Mesenteric fat pad (tissue), 1 donor: ENCODE data around the gene USP24. TPM values are rescaled to one million over a fixed set of nuclear protein-coding genes. Genes with fewer than 3 reads are reported as not detected.

Experiments
- DNase-seq: peaks from one replicate; pipeline ENCODE4 v3.0.0-alpha.2; 2020; ENCODE audit warnings: low spot score
- total RNA-seq: library from RNA; stranded (reverse); fragmentation: NEBNext Ultra II Directional; extraction: Animal tissue kit (Norgen Biotek cat#: 25700); gene quantifications from one replicate; pipeline ENCODE4 v1.2.1, GENCODE V29; 2021
- donor health status: DM: yes; HTN: yes; CAD: no.

Gene USP24
- total RNA-seq, 1 donor from 2014 or later: 59.8 TPM

GRCh38 chr1:55055951-55056631 is 159.1 kb downstream of the USP24 start:
- peak; percentile 82 for DNase-seq

DNA sequence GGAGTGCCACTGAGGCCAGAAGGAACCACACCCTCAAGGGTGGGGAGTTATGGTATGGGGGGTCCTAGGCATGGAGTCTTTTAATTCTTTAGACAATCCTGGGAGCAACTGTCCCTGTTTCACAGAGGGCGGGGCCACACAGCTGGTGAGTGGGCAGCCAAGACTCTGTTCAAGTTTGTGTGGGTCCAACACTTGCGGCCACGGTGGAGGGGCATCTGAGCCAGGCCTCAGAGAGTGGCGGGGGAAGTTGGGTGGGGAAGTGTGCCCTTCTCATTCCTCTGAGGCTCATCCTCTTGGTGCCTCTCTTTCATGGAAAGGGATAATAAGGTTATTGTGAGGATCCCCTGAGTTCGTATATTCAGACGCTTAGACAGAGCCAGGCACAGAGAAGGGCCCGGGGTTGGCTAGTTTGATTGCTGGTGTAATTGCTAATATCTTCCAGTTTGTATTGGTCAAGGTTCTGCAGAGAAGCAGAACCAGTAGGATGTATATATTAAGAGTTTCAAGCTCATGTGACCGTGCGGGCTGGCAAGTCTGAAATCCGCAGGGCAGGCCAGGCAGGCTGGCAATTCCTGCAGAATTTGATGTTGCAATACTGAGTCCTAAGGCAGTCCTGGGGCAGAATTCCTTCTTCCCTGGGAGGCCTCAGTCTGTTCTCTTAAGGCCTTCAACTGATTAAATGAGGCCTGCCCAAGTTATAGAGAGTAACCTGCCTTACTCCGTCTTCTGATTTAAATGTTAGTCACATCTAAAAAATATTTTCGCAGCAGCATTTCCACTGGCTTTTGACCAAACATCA is 159.9 kb downstream of the USP24 start:
- peak; percentile 60 for DNase-seq

DNA sequence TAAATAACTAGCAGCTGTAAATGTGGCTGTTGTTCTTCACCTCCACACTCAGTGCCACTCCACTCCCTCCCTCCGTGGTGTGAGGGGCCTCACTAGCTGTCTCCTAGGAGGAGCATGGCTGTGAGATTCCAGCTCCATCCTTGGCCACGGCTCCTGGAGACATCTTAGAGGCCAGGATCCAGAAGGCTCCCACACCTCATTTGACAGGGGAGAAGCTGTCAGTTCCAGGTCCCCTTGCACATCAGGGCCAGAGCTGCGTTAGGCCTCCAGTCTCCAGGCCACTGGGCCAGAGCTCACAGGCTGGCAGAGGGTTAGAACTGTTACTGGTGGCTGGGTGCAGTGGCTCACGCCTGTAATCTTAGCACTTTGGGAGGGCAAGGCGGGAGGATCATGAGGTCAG is 160.8 kb downstream of the USP24 start:
- peak; percentile 57 for DNase-seq

DNA sequence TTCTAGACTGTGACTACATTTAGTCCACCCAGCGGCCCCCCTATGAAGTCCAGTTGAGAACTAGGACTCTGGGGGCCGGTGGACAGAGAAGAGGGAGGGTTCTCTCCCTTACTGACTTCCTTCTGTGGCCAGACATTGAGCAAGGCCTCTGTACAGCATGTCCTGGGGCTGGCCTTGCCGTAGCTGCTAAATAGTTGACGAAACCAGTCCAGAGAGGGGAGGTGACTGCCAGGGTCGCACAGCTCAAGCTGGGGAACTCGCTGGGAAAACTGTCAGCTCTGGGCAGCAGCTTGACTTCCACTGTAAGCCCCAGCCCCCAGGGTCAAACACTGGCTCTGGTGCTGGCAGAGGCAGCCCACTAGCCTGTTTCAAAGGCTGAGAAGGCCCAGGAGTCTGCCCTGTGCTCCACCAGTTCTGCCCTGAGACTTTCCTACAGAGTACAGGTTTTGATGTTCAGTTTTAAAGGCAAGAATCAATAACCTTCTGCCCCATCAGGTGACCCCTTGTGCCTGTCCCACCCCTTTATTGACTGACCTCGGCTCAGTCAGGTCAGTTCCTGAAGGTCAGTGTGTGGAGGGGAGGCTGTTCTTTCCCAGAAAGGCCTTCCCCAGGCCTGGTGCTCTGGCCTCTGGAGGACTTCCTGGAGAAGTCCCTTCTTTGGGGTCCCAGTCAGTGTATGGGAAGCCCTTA is 161.8 kb downstream of the USP24 start:
- DNase-seq: peak; percentile 67

DNA sequence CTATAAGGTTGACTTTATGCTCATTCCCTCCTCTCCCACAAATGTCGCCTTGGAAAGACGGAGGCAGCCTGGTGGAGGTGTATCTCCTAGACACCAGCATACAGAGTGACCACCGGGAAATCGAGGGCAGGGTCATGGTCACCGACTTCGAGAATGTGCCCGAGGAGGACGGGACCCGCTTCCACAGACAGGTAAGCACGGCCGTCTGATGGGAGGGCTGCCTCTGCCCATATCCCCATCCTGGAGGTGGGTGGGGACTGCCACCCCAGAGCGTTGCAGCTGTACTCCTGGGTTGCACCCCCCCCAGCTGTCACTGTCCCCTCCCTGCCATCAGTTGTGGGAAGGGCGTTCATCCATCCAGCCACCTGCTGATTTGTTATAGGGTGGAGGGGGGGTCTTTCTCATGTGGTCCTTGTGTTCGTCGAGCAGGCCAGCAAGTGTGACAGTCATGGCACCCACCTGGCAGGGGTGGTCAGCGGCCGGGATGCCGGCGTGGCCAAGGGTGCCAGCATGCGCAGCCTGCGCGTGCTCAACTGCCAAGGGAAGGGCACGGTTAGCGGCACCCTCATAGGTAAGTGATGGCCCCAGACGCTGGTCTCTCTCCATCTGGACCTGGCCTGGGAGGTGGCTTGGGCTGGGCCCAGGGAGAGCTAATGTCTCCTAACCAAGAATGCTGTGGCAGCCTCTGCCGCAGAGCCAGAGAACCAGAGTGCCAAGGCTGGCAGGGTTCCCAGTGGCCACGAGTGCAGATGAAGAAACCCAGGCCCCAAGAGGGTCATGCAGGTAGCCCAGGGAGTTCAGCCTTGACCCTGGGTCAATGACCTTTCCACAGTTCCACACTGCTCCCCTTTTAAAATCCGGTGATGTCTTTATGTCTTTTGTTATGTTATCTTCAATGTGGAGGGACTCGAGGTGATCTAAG is 162.7 kb downstream of the USP24 start:
- DNase-seq: peak; percentile 88

DNA sequence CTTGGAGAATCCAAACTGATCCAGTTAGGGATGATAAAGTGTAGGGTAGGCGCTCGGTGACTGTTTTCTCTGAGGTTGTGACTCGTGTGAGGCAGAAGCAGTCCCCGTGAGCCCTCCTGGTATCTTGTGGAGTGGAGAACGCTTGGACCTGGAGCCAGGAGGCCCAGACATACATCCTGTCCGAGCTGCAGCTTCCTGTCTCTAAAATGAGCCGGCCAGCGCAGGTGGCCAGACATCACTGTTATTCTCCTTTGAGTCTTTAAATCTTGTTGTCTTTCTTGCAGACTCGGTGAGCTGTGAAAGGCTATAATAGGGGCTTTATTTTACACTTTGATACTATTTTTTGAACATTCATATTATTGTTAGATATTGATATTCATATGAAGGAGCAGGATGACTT is 163.5 kb downstream of the USP24 start:
- peak; percentile 47 for DNase-seq

DNA sequence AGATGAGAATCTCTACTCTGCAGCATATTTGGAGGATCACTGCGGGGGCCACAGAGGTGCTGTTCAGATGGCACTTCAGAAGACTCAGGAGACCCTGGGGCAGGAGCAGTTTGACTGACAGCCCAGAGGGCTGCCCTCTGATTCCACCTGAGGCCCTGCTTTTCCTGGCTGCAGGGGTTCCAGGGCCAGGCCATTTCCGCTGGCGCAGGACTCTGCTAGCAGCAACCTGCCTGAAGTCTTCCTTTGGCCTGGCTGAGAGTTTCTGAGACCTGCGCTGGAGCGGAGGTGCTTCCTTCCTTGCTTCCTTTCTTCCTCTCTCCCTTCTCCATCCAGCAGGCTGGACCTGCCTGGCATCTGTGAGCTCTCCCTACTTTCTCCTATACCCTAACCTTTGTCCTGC is 164.0 kb downstream of the USP24 start:
- peak; percentile 60 for DNase-seq

- peak; percentile 47 for DNase-seq
Measured at GRCh38 chr1:55050283-55050682, 164.9 kb downstream of the USP24 start.

DNA sequence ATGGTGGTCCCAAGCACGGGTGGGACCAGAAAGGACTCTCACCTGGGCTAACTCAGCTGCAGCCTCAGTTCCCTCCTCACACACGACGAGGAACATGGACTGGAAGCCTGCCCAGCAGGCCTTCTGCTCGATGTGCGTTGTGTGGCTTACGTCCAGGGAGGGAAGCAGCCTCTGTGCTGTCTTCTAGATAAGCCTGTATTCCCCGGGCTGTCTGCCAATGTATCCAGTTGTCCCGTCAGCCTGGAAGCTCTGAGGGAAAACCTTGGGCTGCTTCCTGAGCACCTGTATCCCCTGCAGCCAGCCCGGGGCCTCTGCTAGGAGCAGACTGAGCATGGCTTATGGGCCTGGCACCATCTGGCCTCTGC is 165.3 kb downstream of the USP24 start:
- peak; percentile 67 for DNase-seq

GRCh38 chr1:55049271-55049913 is 165.8 kb downstream of the USP24 start:
- DNase-seq: peak; percentile 72

DNA sequence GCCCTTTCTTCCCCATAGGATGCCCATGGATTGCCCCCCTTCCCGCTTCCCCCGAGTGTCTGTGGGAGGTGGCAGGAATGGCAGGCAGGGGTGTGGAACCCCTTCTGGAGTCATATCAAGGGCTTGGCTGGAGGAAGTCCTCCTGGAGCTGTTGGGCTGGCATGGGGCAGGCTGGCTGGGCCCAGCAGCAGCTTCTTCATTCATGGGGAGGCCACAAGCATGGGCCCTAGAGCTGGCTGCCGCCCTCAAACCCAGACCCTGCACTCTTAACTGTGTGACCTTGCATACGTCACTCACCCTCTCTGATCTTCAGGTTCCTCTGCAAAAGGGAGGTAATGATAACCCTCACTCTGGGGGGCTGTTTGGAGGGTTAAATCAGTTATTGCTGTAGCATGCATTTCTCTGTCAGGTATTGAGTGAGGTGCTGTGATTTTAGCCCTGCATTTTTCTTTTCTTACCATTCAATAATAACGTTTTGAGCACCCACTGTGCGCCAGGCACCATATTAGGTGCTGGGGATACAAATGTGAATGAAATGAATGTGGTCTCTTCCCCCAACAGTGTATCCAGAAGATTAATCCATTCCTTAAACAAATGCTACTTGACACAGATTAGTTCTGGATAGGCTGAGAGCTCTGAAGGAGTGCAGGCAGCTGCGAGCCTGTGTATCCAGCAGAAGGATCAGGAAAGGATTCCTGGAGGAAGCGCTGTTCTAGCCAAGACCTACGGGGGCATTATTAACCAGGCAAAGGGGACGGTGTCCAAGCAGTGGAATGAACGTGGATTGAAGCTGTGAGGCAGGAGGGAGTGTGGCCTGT is 166.5 kb downstream of the USP24 start:
- DNase-seq: peak; percentile 55

DNA sequence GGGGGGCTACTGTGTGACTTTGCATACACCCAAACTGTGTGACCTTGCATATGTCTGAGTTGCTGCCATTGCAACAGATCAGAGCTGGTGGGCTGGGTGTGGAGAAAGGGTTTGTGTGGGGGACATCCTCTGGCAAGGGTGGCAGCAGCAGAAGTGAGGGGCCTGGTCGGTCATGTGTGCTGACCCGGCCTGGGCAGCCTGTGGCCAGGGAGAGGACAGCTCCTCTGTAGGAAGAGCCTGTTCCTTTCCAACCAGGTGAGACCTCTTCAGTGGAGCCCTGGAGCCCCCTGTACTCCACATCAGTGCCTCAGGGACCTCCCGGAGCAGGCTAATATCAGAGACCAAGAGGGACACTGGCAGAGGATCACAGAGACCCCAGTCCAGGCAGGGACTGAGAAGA is 167.6 kb downstream of the USP24 start:
- DNase-seq: peak; percentile 53

- DNase-seq: no peak
Measured at GRCh38 chr1:55046871-55047270, 168.3 kb downstream of the USP24 start.

GRCh38 chr1:55045430-55045829 is 169.7 kb downstream of the USP24 start:
- DNase-seq: no peak

- no peak for DNase-seq
Measured at GRCh38 chr1:55044617-55045397, 170.4 kb downstream of the USP24 start.

GRCh38 chr1:55043726-55044125 is 171.4 kb downstream of the USP24 start:
- no peak for DNase-seq

DNA sequence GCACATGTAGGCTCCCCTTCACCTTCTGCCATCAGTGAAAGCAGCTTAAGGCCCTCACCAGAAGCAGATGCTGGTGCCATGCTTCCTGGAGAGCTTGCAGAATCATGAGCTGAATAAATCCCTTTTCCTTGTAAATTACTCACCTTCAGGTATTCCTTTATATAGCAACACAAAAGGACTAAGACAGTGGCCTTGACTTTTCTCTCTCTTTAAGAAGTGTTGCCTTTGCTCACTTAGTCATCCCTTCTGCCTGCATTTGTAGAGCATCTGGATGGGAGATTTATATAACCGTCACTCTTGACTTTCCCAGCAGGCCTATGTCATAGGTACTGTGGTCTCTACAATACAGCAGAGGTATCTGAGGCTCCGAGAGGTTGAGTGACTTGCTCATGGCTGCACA is 172.2 kb downstream of the USP24 start:
- no peak for DNase-seq

GRCh38 chr1:55041613-55042012 is 173.6 kb downstream of the USP24 start:
- DNase-seq: no peak

GRCh38 chr1:55040933-55041494 is 174.2 kb downstream of the USP24 start:
- no peak for DNase-seq
